HG03064 (cell line): ENCODE results near the gene ST3GAL4.
"Not testable (repeated sequence)": the region's sequence is repeated elsewhere in the genome, so short reads cannot be mapped to it uniquely, and the experiment has no call there.

Experiments used
- ATAC-seq: cut with Tn5 transposase; IDR thresholded peaks from one replicate; pipeline ENCODE4 v1.9.1; 2021; ENCODE audit warnings: low read depth; ENCODE audit not compliant: unreplicated experiment

Gene ST3GAL4

DNA sequence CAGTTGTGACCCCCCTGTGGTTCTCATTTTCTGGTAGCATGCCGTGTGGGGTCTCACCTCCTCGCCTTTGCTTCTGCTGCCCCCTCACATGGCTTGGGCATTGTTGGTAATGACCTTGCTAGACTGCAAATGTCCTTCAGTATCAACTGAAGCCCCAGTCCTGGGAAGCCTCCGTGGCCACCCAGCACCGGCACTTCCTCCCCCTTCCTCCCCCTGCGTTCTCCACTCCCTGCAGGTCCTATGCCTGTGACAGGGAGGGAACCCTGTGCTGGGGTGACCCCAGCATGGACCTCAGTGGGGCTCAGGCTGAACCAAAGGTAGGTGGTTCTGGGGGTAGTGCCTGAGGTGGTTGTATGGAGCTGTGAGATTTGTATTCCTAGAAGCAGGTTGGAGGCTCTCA lies 5.9 kb downstream of the ST3GAL4 start:
- ATAC-seq: no peak

- ATAC-seq: no peak
Measured at GRCh38 chr11:126362879-126363655, 7.6 kb downstream of the ST3GAL4 start.

DNA sequence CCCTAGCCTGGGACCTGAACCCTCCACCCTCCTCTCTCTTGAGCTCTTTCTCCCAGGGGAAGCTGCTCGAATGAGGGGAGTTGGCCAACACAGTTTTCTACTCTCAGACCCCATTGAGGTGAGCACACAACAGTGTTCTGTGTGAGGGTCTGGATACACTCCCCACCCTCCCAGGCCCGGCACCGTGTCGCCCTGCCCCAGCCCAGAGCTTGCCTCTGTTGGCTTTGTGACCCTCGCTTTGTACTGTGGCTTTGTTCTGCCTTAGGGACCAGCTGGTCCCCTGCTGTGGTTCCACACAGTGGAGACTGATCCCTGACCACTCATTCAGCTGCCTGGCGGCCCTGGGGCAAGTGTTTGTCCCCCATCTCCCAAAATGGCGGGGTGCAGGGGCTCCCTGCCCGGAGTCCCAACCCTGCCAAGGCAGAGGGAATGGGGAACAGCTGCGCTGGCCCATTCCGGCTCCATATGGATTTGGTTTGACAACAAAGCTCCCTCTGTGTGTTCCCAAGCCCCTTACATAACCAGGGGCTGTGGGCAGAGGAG lies 8.3 kb downstream of the ST3GAL4 start:
- ATAC-seq: no peak

GRCh38 chr11:126364735-126365134 lies 9.2 kb downstream of the ST3GAL4 start:
- not testable (repeated sequence) for ATAC-seq

GRCh38 chr11:126365508-126365907 lies 10.0 kb downstream of the ST3GAL4 start:
- not testable (repeated sequence) for ATAC-seq

DNA sequence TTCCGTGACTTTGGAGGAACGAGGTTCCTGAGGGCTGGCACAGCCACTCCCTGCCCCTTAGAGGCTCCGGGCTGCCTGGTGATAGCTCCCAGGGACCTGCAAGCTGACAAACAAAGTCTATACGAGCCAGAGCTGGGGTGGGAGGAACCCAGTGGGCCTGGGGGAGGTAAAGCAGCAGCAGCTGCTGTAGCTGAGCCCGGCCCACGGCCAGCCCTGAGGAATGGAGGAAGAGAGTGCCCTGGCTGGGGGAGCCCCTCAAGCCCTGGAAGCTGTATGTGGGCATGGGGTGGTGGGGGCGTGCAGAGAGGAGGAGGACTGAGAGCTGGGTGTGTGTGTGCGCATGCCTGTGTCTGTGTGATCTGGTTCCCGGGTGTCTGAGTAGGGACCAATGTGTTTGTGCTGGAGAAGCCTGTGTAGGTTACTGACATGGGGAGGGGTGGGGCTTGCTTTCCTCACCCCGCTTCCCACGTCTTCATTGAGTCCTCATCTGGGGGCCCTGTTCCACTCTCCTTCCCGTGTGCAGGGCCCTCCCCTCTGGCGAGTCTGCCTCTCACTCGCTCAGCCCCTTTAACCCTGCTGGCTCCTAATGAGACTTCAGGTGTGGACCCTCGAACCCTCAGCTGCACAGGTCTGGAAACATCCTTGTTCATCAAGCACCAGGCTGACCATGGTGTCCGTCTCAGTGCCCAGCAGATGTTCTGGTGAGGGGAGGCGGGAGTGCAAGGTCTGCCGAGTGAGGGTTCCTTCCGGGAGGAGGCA lies 10.8 kb downstream of the ST3GAL4 start:
- no peak for ATAC-seq

DNA sequence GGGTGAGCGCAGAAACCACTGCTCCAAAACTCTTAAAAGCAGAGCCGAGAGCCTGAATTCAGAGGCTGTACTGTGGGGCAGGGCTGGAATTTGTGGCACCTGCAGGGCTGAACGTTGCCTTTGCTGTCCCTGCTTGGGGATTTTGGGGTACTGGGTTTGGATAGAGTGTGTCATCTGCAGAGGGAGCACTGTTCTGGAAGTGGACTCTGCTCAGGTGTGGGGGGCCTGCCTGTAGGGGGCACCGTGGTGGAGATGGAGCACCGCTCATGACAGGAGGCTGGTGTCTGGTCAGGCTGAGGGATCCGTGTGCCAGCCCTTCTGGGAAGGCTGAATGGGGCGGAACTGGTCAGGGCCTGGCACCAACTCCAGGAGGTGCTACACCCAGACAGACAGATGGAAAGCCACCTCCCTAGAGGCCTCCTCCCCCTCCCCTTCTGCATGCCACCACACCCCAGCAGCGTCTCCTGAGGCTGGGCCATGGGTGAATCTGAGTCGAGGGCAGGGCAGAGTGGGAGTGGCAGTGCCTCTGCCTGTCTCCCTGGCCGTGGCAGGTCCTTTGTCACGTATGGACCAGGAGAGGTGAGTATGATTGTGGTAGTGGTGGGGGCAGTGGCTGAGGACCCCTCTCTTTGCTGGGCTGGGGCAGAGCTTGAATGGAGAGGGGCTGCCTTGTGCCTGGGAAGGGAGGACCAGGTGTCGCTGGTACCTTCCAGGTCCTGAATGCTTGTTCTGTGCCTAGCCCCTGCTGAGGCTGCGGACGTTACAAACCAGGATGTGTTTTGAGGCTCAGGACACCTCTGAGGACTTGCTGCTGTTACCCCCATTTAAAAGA lies 11.6 kb downstream of the ST3GAL4 start:
- not testable (repeated sequence) for ATAC-seq

DNA sequence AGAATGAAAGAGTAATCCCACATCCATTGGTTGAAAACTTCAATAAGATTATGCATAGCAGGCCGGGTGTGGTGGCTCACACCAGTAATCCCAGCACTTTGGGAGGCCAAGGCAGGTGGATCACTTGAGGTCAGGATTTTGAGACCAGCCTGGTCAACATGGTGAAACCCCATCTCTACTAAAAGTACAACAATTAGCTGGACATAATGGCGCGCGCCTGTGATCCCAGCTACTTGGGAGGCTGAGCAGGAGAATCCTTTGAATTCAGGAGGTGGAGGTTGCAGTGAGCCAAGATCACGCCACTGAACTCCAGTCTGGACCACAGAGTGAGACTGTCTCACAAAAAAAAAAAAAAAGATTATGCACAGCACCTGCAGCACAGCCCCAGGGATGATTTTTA lies 12.3 kb downstream of the ST3GAL4 start:
- ATAC-seq: not testable (repeated sequence)

GRCh38 chr11:126368336-126369119 lies 13.0 kb downstream of the ST3GAL4 start:
- ATAC-seq: not testable (repeated sequence)

DNA sequence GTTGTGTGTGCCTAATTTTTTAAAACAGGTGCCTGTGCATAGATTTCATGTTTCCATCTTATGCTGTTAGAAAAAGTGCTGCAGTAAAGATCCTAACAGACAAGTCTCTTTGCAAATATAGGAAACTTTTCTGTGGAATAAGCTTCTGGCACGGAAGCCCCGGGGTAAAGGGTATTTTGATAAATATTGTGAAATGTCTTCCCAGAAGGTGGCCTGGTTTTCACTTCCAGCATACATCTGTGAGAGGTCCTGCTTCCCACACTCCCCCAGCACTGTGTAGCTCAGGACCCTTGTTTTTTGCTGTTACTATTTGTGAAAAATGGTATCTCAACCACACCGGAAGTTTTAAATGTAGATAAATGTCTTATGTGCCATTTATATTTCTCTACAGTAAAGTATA lies 14.5 kb downstream of the ST3GAL4 start:
- ATAC-seq: no peak

DNA sequence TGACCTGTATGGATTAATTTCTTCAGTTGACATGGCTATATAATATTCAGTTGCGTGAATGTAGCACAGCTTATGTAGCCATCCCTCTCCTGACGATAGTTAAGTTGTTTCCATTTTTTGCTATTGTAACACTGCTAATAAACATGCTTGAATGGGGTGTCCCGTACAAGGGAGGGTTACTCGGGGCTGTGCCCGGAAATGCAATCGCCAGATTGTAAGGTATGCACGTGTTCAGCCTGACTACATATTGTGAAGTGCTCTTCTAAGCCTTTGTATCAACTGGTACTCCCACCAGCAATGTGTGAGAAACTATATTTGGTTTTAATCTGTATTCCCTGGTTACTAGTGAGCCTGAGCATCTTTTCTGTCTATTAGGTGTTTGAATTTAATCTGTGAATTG lies 16.1 kb downstream of the ST3GAL4 start:
- ATAC-seq: no peak

DNA sequence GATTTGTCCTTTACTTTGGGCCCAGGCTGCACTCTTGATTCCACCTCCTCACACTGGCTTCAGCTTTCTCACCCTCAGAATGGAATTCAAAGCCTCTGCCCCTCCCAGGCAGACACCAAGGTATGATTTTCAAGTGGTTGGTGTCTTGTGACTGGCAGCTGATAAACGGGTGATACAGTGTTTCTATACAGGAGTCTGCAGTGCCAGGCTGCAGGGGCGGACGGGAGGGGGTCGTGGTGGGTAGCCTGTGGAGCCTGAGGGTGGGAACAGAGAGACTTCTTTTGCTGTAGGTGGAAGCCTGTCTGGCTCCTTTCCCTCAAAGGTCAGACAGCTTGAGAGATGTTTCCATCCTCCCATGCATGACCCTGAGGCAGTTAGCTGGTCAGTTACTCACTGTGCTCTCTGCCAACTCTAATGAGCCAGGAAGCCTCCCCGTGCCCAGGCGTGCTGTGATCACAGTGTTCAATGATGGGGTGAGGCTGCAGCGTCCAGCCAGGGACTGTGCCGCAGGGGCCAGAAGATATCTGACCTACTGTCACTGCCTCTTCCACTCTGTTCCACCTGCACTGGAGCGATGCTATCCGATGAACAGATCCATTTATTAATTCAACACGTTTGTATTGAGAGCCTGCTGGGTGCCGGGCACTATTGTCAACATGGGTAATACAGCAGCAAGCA lies 18.0 kb downstream of the ST3GAL4 start:
- not testable (repeated sequence) for ATAC-seq

DNA sequence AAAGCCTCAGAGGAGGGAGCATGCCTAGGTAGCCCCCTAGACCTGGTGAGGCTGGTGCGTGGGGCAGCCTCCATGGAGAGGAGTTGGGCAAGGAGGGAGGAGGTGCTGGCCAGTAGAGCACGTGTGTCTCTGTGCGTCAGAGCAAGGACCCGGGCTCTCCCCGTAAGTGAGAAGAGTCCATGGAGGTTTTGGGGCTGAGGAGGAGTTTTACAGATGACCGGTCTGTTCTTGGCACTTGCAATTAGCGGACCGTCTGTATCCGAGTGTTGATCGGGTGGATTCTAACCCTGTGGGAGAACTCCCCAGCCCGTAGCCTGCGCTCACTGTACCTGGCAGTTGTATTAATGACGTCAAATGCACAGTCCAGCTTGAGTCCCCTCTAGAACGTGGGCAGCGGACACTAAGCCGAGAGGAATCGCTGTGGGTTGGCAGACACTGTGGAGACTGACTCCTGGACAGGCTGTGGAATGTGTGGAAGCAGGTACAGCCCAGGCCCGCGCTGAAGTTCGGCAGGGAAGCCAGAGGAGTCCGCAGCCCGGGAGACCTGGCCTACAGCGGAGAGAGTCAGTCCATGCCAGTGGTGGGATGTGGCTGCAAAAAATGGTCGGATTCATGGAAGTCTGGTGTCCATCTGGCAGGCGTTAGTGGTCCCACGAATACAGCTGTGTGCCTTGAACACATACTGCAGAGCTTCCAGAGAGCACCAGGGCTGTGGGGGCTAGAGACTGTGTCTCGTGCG lies 19.2 kb downstream of the ST3GAL4 start:
- not testable (repeated sequence) for ATAC-seq

DNA sequence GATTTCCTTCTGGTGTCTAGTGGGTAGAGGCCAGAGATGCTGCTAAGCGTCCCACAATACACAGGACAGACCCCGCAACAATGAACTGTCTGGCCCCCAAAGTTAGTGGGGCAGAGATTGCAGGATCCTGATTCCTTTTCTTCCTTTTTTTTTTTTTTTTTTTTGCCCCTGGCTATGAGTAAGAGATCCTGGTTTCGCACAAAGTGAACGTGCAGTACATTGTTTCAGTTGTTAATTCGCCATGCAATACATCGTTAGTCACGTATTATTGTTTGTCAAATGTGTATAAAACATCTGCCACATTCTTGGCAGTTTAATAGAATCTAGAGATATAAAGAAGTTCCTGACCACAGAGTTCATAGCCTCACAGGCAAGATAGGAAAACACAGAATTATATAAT lies 20.2 kb downstream of the ST3GAL4 start:
- ATAC-seq: no peak

GRCh38 chr11:126378763-126379162 lies 23.3 kb downstream of the ST3GAL4 start:
- no peak for ATAC-seq

GRCh38 chr11:126380909-126381308 lies 25.4 kb downstream of the ST3GAL4 start:
- ATAC-seq: no peak

DNA sequence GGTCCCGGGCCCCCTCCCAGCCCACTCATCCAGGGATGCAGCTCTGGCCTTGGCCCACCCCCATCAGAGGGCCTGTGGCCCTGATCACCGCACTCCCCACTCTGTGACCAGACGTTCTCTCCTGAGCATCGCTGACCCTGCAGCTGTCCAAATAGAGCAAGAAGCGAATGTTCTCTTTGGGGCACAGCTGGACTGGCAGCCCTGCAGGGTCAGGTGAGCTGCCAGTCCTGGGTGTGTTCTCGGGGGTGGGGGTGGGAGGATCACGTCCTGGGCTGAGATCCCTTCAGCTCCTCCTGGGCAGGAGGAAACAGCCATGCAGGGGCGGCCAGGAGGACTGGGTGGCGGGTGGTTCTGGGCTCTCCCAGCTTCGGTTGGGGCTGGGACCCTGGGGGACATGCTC lies 26.5 kb downstream of the ST3GAL4 start:
- not testable (repeated sequence) for ATAC-seq

GRCh38 chr11:126382641-126383040 lies 27.2 kb downstream of the ST3GAL4 start:
- not testable (repeated sequence) for ATAC-seq
